Smooth muscle cell (in vitro differentiated cells): ENCODE measurements around the gene ZNF658. TPM values are rescaled to one million over a fixed set of nuclear protein-coding genes. Genes with fewer than 3 reads are reported as not detected.
A peak's percentile ranks its signal among the peaks of the same experiment; 100 is the strongest.
"Not testable (repeated sequence)": the region's sequence is repeated elsewhere in the genome, so short reads cannot be mapped to it uniquely, and the experiment has no call there.

Experiments
- DNase-seq: peaks from one replicate; lab custom pipeline; 2025; ENCODE audit not compliant: unreplicated experiment; lab: John Stamatoyannopoulos, UW
- H2AFZ ChIP-seq: fragments of 200-600 bp; sonication (generic); 2 replicates; pipeline ENCODE4 v1.6.0; 2016; ENCODE audit warnings: antibody characterized with exemption, low read depth, mild to moderate bottlenecking
- H3F3A ChIP-seq: fragments of 200-600 bp; sonication (generic); 2 replicates; pipeline ENCODE4 v1.6.0; 2017; ENCODE audit warnings: antibody characterized with exemption, low read depth
- H3K27ac ChIP-seq: fragments of 200-600 bp; sonication (generic); 2 replicates; pipeline ENCODE4 v1.5.1; 2016; ENCODE audit warnings: low read depth, mild to moderate bottlenecking
- H3K27me3 ChIP-seq: fragments of 200-600 bp; sonication (generic); 2 replicates; pipeline ENCODE4 v1.6.1; 2016; ENCODE audit warnings: low read depth, mild to moderate bottlenecking
- H3K36me3 ChIP-seq: fragments of 200-600 bp; sonication (generic); 2 replicates; pipeline ENCODE4 v1.5.1; 2016; ENCODE audit warnings: low read depth
- H3K4me1 ChIP-seq: fragments of 200-600 bp; sonication (generic); 2 replicates; pipeline ENCODE4 v1.5.1; 2016; ENCODE audit warnings: low read depth
- H3K4me2 ChIP-seq: fragments of 200-600 bp; sonication (generic); 2 replicates; pipeline ENCODE4 v1.6.0; 2016; ENCODE audit warnings: mild to moderate bottlenecking
- H3K4me3 ChIP-seq: fragments of 200-600 bp; sonication (generic); 2 replicates; pipeline ENCODE4 v1.5.1; 2016; ENCODE audit warnings: mild to moderate bottlenecking
- H3K79me2 ChIP-seq: fragments of 200-600 bp; sonication (generic); 2 replicates; pipeline ENCODE4 v1.6.0; 2016; ENCODE audit warnings: low read depth, mild to moderate bottlenecking
- H3K9ac ChIP-seq: fragments of 200-600 bp; sonication (generic); 2 replicates; pipeline ENCODE4 v1.6.0; 2016; ENCODE audit warnings: low read depth
- H3K9me3 ChIP-seq: fragments of 200-600 bp; sonication (generic); replicated peaks from 2 replicates; pipeline ENCODE4 v1.5.1; 2016; ENCODE audit warnings: low read depth
- H4K20me1 ChIP-seq: fragments of 200-600 bp; sonication (generic); 2 replicates; pipeline ENCODE4 v1.6.0; 2016; ENCODE audit warnings: low read depth
- WGBS: methylation state at CpG from one replicate; pipeline ENCODE4 v1.1.7; 2016; ENCODE audit warnings: low lambda C conversion rate; 5-methylcytosine and 5-hydroxymethylcytosine counted together
- polyA plus RNA-seq: library from polyadenylated mRNA; unstranded; fragments of >200 nt; fragmentation: Nextera tagmentation; extraction: Ambion mirVana; gene quantifications from 2 replicates; pipeline ENCODE4 v1.2.1, GENCODE V29; 2016
- total RNA-seq: library from RNA; depleted of rRNA; stranded (reverse); fragments of >200 nt; gene quantifications from 2 replicates; pipeline ENCODE4 v1.2.3, GENCODE V29; 2014

ZNF658 gene
- total RNA-seq (2.6 and 4.0 TPM in 2 replicates), polyA plus RNA-seq (0.56 and 0.77 TPM in 2 replicates)

GRCh38 chr9:66900490-66901131 is at the start of gene ZNF658:
Gene ZNF658, plus strand, starts transcription at chr9:66900725. Its CDS starts 2,837 bp downstream, at chr9:66903562.
- Histone ChIP-seq H3K4me2 (peak within 1 kb of the TSS; percentile 88), H3K4me3 (peak within 1 kb of the TSS; percentile 63), H2AFZ (peak within 1 kb of the TSS; percentile 82), H3K9ac (peak within 1 kb of the TSS; percentile 28)
- H3K36me3 ChIP-seq, H3K4me1 ChIP-seq, H3F3A ChIP-seq, DNase-seq, H4K20me1 ChIP-seq, H3K27me3 ChIP-seq, H3K79me2 ChIP-seq, H3K9me3 ChIP-seq, H3K27ac ChIP-seq: not testable (repeated sequence)
- WGBS, result 2% methylated on average over 41 of the region's 46 CpGs

GRCh38 chr9:66861732-66862131 is 38.8 kb upstream of the ZNF658 start:
- H3K79me2 ChIP-seq, H3K36me3 ChIP-seq, H4K20me1 ChIP-seq, H3F3A ChIP-seq, H2AFZ ChIP-seq, H3K9me3 ChIP-seq, DNase-seq, H3K4me2 ChIP-seq, H3K27me3 ChIP-seq, H3K27ac ChIP-seq, H3K4me1 ChIP-seq, H3K9ac ChIP-seq, H3K4me3 ChIP-seq: not testable (repeated sequence)
- no CpG with 5 or more reads among the region's 4 CpGs for WGBS

- not testable (repeated sequence) for H3F3A ChIP-seq, DNase-seq, H3K9ac ChIP-seq, H4K20me1 ChIP-seq, H2AFZ ChIP-seq, H3K36me3 ChIP-seq, H3K27me3 ChIP-seq, H3K9me3 ChIP-seq, H3K4me1 ChIP-seq, H3K4me3 ChIP-seq, H3K27ac ChIP-seq, H3K4me2 ChIP-seq, H3K79me2 ChIP-seq
- WGBS, result 52% methylated on average over 2 of the region's 3 CpGs
Measured at GRCh38 chr9:66868660-66869059, 31.9 kb upstream of the ZNF658 start.

- not testable (repeated sequence) for H3K27me3 ChIP-seq, H3K9ac ChIP-seq, H3K4me2 ChIP-seq, DNase-seq, H3K9me3 ChIP-seq, H3K36me3 ChIP-seq, H4K20me1 ChIP-seq, H3F3A ChIP-seq, H3K4me1 ChIP-seq, H3K79me2 ChIP-seq, H2AFZ ChIP-seq, H3K4me3 ChIP-seq, H3K27ac ChIP-seq
- 64% methylated on average over 3 of the region's 3 CpGs for WGBS
Measured at GRCh38 chr9:66880605-66881004, 19.9 kb upstream of the ZNF658 start.

GRCh38 chr9:66881847-66882246 is 18.7 kb upstream of the ZNF658 start:
- not testable (repeated sequence) for H3K4me3 ChIP-seq, H3K9me3 ChIP-seq, H3K36me3 ChIP-seq, H3K79me2 ChIP-seq, H4K20me1 ChIP-seq, H3K27ac ChIP-seq, H3K9ac ChIP-seq, H3K27me3 ChIP-seq, DNase-seq, H2AFZ ChIP-seq, H3K4me1 ChIP-seq, H3K4me2 ChIP-seq, H3F3A ChIP-seq
- 100% methylated on average over 1 of the region's 3 CpGs for WGBS

- not testable (repeated sequence) for H2AFZ ChIP-seq, H3K36me3 ChIP-seq, H3K9ac ChIP-seq, H3K79me2 ChIP-seq, H4K20me1 ChIP-seq, H3K4me3 ChIP-seq, H3F3A ChIP-seq, H3K27ac ChIP-seq, H3K27me3 ChIP-seq, H3K4me2 ChIP-seq, DNase-seq, H3K9me3 ChIP-seq, H3K4me1 ChIP-seq
- WGBS, result 0% methylated on average over 1 of the region's 1 CpG
Measured at GRCh38 chr9:66890334-66890733, 10.2 kb upstream of the ZNF658 start.

- Histone ChIP-seq H2AFZ (peak overlapping the region; percentile 82), H3K4me3 (peak overlapping the region; percentile 63), H3K9ac (peak overlapping the region; percentile 28), H3K4me2 (peak overlapping the region; percentile 88)
- H3K9me3 ChIP-seq, H3K27me3 ChIP-seq, DNase-seq, H4K20me1 ChIP-seq, H3K79me2 ChIP-seq, H3F3A ChIP-seq, H3K36me3 ChIP-seq, H3K4me1 ChIP-seq, H3K27ac ChIP-seq: not testable (repeated sequence)
- WGBS, result 21% methylated on average over 6 of the region's 8 CpGs
Measured at GRCh38 chr9:66901141-66901540, 616 bp downstream of the ZNF658 start.

GRCh38 chr9:66909560-66909959 is 9.0 kb downstream of the ZNF658 start:
- not testable (repeated sequence) for H3K27ac ChIP-seq, H4K20me1 ChIP-seq, H3K4me2 ChIP-seq, H2AFZ ChIP-seq, H3K4me1 ChIP-seq, H3K9ac ChIP-seq, H3K4me3 ChIP-seq, H3K27me3 ChIP-seq, DNase-seq, H3K36me3 ChIP-seq, H3K9me3 ChIP-seq, H3K79me2 ChIP-seq, H3F3A ChIP-seq
- 98% methylated on average over 2 of the region's 2 CpGs for WGBS

GRCh38 chr9:66920072-66920471 is 19.5 kb downstream of the ZNF658 start:
- H3F3A ChIP-seq, H3K27ac ChIP-seq: not testable (repeated sequence)
- WGBS, result 98% methylated on average over 4 of the region's 4 CpGs

More at GRCh38 chr9:66920072-66920471, 19.5 kb downstream of the ZNF658 start:
- H4K20me1 ChIP-seq, H2AFZ ChIP-seq, H3K79me2 ChIP-seq, H3K9ac ChIP-seq, H3K4me3 ChIP-seq, H3K4me2 ChIP-seq, DNase-seq, H3K27me3 ChIP-seq, H3K4me1 ChIP-seq, H3K36me3 ChIP-seq, H3K9me3 ChIP-seq: not testable (repeated sequence)
